IPS DF 4.7 (cell line): Measurements from ENCODE around the gene LMX1B.

ENCODE experiments used
- DNase-seq: peaks from one replicate; pipeline ENCODE4 v3.0.0-alpha.2; 2013; ENCODE audit warnings: low spot score; ENCODE audit errors: extremely low read depth

Gene LMX1B

DNA sequence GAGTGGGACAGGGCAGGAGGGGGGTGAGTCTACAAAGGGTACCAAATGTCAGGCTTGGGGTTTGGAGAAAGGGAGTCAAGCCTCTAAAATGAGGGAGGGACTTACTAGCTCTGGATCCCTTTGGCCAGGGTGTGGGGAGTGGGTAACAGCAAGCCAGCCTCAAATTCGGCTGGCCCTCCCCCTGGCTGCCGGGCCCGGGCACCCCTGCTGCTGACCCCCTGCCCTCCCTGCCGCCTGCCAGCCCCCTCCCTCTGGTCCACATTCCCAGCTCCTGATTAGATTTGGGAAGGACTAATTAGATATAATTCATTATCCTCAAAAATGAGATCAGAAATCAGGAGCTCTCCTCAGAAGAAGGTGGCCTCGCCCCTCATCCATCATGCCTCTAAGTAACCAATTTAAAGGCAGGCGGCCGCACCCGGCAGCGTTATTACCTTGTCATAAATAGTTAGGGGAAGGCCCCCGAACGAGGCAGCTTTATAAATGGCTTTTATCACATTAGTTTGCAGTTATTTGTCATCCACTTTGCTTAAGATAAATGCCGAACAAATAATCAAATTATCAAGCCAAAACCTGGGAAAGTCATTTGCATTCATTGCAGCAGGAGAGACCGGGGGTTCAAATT lies 44.6 kb downstream of the LMX1B start:
- DNase-seq = no peak

DNA sequence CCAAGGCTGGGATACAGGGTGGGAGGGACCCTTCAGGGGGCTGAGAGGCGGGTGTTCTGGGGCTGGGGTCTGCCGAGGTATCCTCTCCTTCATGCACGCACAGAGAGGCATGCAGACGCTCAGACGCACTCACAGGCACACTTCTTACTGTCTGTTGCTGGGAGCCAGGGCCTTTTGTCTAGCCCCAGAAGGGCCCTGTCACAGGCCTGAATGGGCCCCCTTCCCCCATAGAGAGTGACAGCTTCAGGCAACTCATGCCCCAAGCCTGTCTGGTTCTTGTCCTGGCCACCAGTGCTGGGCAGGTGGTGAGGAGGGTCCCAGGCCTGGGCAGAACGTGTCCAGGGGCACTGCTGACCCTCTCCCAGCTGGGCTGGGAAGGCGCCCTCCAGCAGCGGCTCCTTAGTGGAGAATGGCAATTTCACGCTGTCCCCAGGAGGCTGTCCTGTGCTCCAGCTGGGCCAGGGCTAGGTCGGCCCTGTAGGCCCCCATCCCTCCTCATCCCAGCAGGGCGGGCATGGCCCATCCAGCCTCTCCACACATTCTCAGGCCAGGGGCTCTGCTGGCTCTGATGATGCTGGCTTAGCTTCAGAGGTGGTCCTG lies 45.3 kb downstream of the LMX1B start:
- no peak for DNase-seq

DNA sequence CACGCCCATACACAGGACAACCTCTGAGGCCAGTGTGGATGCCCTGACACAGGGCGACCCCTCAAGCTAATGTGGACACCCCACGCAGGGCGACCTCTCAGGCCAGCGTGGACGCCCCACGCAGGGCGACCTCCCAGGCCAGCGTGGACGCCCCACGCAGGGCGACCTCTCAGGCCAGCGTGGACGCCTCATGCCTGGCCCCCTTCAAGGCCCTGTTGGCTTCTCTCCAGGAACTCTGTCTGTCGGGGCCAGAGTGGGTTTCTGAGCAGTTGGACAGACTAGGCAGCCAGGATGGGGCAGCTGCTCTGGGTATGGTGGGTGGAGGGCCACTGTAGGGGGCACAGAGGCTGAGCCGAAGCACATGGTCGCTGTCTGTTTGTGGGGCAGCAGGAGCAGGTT lies 47.4 kb downstream of the LMX1B start:
- DNase-seq = no peak

DNA sequence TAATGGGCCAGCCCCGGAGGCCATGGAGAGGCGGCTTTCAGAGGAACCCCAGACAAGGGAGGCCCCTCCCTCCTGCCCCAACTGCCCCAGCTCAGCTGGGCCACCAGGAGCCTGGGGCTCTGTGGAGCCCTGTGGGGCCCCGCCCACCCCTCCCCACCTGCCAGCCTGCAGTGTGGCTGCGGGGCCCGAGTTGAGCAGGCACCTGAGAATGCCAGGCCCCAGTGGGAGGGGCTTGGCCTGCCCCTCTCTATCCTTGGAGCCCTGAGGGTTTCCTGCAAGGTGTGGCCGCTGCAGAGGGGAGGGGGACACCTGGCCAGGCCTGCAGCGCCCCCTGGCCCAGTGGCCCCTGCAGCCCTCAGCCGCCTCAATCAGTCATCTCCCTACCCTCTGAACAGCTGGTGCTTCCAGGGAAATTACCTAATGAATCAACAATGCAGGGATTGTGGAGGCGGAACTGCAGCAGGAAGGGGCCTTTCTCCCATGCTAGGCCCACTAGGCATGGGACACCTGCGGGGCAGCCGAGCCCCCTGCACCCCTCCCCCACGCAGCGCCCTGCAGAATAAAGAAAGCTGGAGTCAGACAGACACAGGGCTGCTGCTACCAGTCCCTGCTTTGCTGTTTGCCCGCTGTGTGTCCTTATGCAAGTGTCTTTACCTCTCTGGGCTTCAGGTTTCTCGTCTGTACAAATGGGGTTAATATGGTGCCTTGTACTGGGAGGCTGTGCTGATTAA lies 48.0 kb downstream of the LMX1B start:
- DNase-seq = peak; percentile 74

DNA sequence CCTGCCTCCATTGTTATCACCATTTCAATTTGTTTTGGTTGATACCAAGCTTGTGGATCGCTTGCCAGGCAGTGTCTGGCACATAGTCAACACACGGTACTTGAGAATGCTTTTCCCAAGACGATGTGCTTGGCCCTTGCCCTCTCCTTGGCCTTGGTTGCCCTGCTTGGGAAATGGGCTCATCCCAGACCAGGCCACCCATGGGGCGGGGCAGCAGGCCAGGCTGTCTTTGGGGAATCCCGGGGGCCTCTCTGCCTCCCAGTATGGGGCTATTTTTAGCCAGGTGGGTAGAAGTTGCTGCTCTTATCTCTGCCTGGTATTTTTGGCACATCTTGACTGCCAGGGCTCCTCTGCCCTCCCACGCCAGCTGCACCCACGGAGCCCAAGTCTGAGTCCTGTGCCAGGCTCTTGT lies 49.9 kb downstream of the LMX1B start:
- DNase-seq = no peak

DNA sequence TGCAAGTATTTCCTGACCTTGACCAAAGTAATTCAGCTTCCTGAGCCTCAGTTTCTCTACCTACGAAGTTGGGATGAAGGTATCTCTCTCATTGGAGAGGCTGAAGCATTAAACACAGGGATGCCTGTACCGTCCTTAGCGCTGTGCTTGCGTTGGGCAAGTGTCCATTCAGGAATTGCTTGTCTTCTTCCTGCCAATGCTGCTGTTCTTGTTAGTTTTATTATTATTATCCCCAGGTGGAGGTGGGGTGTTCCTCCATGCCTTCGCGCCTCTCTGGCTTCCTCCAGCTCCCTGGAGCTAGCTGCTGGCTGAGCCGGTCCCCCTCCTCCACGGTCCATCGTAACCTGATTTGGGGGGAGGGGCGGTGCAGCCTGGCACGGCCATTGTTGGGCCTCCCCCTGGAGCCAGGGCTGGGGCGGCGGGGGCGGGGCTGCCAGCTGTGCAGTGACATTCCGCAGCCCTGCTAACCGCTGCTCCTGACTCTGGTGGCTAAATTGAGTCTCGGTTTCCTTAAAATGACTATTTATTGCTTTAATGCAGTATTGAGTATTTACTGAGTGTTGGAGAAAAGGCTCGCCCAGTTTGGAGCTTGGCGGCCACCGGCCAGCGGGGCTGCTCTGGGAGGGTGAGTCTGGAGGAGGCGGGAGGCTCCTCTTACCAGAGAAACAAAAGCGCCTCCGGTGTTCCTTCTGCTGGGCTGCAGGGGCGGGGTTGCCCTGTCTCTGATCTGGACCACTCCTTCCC lies 51.3 kb downstream of the LMX1B start:
- no peak for DNase-seq

DNA sequence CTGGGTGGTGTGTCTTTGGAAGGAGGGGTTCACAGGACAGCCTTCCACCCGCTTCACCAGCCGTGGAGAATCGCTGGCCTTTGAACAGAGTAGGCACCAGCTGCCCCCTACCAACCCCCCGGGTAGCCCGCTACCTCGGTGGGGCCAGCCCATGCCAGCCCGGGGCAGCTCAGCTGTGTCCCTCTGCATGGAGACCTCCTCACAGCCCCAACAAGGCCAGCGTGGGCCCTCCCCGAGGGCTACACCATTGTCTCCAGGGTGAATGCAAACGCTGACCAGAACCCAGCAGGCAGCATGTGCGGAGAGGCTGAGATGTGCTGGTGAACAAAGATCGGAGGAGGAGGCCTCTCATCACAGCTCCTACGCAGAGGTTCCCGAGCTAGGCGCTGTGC lies 51.9 kb downstream of the LMX1B start:
- no peak for DNase-seq

DNA sequence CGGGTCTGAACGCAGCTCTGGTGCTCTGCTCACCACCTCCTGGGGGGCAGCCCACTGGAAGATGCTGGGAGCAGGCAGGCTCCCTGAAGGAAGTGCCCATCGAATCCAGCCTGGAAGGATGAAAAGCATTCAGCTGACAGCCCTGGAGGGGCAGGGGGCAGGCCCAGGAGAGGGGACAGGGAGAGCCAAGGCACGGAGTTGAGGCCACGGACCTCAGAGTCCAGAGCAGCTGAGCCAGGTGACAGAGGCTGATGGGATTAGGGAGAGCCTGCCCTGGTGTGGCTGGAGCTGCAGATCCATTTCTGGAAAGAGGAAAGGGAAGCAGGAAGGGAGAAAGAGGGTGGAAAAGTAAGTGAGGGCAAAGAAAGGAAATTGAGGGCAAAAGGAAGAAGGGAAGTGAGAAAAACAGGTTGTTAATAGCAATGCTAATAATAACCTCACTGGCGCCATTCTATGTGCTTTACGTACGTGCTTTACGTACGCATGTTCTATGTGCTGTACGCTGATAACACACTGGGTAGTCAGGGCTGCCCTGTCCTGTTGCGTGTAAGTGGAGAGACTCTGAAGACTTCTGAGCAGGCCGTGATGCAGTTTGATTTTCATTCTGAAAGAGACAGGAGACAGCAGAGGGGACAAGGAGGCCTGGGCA lies 52.6 kb downstream of the LMX1B start:
- no peak for DNase-seq

DNA sequence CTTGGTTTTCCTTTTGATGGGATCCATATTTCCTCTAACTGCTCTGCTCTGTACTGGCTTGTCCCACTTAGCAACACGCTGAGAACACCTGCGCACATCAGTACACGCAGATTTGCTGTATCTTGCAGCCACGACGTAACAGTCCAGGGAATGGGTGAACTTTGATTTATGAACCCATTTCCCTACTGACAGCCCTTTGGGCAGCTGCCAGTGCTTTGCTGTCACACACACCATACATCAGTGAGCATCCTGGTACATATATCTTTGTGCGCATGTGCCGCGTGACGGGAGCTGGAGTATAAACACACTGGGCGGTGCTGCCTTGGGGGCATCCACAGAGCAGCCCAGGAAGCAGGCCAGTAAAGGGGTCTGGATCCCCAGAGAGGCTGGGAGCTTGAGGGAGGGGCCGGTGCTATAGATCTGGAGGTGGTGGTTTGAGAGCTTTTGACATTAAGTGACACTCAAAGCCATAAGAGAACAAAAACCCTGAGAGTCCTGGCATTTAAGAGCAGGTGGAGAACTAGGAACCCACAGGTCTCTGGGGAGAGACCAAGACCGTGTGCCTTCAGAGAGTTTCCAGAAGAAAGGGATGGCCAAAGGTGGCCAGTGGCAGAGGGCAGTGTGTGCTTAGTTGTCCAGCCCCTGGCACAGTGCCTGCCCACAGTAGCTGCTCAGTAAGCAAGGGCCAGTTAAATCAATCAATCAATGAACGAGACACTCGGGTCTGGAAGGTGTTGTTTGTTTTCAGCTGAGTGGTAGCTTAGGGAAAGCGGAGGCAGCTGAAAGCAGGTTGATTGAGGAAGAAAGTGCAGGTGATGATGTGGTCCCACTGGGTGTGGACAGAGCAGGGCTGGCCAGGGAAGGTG lies 53.7 kb downstream of the LMX1B start:
- DNase-seq = no peak

DNA sequence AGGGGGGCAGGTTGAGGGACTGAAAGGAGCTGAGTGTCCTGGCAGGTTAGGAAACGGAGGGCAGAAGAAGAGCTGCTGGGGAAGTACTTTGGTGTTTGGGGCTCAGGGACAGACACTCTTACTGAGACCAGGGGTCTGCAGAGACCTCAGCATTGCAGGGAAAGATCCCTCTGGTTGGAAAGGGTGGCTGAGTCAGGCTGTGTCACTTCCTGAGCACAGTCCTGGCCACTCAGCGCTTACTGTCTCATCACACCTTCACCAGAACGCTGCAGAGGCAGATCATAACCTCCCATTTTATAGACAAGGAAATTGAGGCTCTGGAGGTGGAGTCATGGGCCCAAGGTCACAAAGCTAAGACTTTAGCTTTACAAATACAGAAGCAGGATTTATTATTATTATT lies 54.3 kb downstream of the LMX1B start:
- DNase-seq = no peak

DNA sequence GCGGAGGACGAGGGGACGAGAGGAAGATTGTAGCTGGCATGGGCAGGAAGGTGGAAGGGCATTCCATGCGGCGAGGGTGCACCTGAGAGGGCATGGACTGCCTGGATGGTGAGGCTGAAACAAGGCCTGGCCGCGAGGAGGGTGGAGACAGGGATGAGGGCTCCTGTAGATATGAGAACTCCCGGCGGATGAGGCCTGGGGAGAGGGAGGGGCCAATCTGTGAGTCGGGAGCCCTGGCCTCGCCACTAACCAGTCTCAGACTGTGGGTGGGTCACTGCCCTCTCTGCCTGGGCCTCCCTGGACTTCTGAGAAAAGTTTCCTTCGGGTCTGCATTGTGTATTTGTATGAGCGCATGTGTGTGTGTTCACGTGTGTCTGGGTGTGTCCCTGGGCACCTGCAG lies 55.4 kb downstream of the LMX1B start:
- DNase-seq = no peak

DNA sequence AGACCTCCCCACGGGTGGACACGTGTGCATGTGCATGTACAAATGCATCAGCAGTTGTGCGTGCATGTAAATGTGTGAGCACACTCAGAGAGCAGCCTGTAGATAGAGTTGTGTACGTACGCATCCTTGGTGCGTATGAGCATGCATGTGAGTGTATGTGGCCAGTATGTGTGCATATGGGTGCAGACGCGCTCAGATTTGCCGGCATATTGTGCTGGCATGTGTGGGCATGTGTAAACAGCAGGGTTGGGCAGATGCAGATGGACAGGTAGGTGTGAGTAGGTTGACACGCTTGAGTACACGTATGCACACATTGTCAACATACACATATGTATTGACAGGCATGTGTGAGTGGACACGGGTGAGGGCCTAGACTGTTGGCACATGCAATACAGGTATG lies 56.5 kb downstream of the LMX1B start:
- DNase-seq = no peak

DNA sequence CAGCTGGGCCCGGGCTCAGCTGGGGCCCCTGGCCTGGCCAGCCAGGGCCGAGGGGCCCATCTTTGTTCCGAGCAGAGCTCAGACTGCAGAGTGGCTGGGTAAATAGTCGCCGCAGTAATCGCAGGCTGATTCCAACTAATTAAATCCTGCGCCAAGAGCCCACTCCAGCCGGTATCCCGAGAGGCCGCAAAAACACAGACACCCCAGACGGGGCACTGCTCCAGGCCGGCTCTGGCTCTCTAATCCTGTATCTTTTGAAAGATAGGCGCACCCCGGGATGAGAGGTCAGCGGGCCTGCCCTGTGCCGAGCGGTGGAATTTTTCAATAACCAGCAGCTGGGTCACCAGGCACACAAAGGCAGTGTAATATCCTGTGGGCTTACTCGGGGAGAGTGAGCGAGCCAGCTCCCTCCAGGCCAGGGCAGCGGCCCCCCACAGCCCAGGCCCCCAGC lies 57.7 kb downstream of the LMX1B start:
- DNase-seq = no peak

DNA sequence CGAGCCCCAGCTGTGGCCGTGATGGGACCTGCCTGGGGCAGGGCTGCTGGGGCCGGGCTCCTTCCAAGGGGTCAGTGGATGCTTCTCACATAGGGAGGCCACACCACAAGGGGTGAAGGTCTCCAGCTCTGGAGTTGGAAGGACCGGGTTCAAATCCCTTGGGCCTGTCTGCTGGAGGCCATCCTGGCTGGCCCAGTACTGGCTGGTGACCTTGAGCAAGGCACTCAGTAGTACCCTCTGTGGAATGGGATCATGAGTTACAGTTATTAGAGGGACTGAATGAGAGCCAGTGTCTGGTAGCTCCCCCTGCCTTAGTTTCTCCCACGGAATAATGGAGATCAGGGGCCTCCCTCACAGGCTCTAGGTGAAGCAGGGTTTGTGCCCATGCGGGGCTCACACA lies 58.3 kb downstream of the LMX1B start:
- DNase-seq = no peak

DNA sequence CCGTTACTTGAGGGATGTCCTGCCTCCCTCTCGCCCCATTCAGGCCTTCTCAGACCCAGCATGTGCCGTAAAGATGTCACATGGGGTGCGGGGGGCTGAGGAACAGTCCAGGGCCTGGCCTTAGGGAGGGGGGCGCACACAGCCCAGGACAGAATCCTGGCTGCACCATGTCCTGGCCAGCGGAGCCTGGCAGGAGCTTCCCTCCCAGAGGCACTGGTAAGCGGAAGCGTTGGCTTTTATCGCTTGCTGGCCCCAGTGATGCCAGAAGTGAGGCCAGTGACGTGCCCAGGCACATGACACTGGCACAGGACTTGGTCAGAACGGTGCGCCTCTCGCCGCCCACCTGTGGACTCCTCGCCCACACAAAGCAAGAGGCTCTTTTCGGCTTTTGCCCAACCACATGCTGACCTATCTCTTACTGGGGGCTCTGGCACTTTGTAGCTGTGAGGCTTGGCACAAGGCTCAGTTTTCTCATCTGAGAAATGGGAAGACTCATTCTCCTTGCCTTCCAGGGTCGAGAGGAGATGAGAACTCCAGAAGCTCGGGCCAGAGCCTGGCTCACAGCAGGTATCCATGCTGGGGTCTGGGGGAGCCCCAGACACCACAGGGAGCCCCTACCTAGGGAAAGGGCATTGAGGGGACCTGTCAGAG lies 59.0 kb downstream of the LMX1B start:
- DNase-seq = no peak

DNA sequence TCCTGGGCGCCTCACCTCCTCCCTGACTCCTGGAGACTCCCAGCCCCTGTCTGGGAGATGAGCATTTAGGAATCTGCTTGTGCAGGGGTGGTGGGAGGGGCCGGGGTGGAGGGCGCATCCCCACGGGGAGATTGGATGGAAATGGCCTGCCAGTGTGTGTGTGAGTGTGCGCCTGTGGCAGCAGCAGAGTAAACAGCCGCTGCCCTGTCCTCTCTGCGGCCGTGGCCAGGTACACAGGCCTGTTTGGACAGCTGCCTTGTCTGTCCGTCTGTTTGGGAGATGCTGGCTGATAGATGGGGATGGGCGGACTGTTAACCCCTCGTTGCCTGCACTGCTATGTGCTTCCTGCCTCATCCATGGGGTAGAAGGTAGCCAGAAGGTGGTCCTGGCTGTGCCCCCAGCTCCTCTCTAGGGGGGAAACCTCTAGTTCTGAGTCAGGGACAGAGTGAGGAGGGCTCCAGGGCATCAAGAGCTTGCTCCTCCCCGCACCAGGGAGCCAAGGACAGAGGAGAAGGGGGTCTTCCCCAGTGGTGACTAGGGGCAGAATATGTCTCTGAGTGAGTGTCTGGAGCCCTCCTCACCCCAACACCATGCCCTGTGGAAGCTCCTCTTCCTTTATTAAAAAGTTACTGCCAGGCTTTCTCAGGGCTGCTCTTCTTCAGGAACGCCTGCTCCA lies 60.1 kb downstream of the LMX1B start:
- no peak for DNase-seq

DNA sequence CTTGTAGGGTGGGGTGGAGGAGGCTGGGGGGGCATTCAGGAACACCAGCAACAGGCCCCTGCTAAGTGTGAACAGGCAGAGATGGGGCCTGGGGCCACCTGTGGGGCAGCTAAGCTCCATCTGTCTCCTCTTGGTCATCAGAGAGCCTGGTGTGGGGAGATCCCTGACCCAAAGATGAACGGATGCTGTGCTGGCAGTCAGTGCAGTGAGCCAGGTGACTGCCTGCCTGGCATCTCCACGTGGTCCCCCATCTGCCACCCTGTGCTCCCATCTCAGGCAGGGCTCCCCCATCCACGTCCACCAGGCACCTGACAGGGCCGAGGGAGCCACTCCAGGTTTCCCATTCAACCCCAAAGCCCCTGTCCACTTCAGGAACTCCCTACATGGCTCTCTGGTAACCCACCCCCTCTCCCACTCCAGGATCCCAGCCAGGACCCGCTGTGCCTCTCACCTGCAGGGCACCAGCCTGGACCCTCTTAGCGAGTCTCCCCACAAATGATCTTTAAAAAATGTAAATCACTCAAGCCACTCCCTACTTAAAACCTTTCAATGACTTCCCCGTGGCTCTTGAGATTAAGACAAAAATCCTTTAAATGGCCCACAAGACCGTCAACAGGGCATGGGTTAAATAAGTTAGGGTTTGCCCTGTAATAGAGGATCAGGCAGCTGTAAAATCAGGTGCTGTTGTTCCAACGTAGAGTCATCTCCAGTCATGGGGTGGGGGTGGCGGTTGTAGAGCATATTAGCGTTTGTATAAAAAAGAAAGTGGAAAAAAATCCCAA lies 60.8 kb downstream of the LMX1B start:
- no peak for DNase-seq

DNA sequence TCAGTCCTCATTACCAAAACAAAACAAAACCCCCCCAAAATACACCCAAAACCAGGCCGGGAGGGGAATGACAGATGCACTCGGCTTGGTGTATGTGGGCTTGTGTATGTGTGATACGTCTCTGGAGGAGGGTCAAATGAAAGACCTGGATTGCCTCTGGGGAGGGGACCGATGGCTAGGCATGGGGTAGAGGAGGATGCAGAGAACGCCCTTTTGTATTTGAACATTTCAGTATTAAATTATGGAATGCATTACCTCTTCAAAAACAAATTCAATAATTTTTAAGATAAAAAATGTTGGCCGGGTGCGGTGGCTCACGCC lies 61.4 kb downstream of the LMX1B start:
- DNase-seq = no peak

DNA sequence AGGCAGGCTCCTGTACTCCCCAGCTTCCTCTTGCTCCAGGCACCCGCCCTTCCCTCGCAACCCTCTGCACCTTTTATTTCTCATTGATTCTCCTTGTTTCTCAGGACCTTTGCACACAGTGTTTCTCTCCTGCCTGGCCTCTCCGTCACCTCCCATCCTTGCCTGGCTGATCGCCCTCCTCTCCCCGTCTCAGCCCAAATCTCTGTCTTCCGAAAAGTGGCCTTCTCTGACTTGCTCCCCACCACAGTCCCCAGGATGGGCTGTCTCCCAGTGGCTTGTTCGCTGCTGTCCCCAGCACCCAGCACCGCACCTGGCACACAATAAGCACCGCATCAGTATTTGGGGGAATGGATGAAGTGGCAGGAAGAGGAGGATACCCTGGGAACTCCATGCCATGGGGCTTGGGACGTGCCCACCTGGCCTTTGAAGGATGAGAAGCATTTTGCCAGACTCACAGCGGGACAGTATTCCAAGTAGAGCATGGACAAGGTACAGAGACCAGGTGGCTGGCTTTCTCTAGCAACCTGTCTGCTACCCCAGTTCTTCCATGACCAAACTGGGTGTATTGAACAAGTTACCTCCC lies 62.5 kb downstream of the LMX1B start:
- no peak for DNase-seq
